Renal cortex interstitium (tissue), 11 donors: ENCODE measurements around the gene NME9. TPM values are rescaled to one million over a fixed set of nuclear protein-coding genes. Genes with fewer than 3 reads are reported as not detected.
A peak's percentile ranks its signal among the peaks of the same experiment; 100 is the strongest.

ENCODE experiments used
- DNase-seq, 11 donors: peaks; one replicate each; pipeline ENCODE4 v3.0.0-alpha.2; 2013; ENCODE audit warnings: low read depth in 9 of 11, low spot score in 4 of 11; ENCODE audit errors: extremely low read depth in 1 of 11
- polyA plus RNA-seq, 3 donors: library from polyadenylated mRNA; unstranded; fragments of 120-200 nt; gene quantifications; one replicate each; pipeline ENCODE4 v1.2.1, GENCODE V29; 2013; ENCODE audit not compliant: insufficient read length in 3 of 3

The NME9 gene
- polyA plus RNA-seq, 3 donors, result 1.8 to 4.9 (median 2.4) TPM

- no peak for DNase-seq
Measured at GRCh38 chr3:138364356-138365252, 35.0 kb upstream of the NME9 start.

GRCh38 chr3:138363322-138363721 is 33.7 kb upstream of the NME9 start:
- no peak for DNase-seq

GRCh38 chr3:138362538-138362937 is 32.9 kb upstream of the NME9 start:
- no peak for DNase-seq

DNA sequence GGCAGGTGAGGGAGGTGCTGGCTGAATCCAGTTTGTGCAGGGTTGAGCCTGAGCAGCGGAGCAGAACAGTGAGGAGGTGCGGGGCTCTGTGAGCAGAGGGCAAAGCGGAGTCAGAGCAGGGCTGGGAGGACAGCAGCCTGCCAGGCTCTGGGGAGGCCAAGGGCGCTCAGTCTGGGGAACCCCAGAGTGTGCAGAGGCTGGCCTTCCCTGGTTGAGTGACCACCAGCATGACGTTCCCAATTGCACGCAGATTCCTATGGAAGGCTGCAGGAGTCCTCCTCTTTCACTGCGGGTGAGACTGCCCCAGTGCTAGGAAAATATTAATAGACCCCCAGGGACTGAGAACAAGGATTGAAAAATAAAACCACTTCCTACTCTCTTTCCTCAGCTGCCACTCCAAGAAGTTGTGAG is 31.9 kb upstream of the NME9 start:
- DNase-seq, result peak in 6 of 11 donors; percentile 46 to 75 (median 60)

GRCh38 chr3:138360869-138361525 is 31.3 kb upstream of the NME9 start:
- DNase-seq, result no peak

- no peak for DNase-seq
Measured at GRCh38 chr3:138359919-138360868, 30.5 kb upstream of the NME9 start.

GRCh38 chr3:138359148-138359918 is 29.7 kb upstream of the NME9 start:
- no peak for DNase-seq

DNA sequence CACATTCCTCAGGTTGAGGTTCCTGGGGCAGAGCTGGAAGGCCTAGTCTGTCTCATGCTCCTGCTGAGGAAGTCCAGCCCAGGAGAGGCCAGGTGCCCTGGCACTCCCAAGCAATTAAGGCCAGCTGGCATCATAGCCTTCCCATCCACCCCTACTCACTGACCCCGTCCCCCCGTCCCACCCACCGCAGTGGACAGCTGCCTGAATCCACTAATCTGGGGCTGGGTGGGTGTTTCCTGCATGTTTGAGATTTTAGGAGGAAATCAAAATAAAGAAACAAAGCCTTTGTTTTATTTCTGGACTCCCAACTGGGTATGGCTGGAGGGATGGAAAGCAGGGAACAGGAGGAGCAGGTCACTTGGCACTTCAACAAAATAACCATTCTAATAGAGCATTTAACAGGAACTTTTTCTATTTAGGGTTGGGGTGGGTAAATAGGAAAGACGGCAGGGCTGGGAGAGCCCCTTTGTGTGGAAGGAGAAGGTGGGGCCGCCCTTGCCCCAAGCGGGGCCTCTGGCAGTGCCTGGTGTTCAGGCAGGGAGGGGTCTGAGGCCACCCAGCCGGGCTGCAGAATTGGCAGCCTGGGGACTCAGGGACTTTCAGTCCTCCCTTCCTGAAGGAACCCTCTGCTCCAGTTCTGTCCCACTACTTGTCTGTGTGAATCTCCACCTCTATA is 27.2 kb upstream of the NME9 start:
- DNase-seq, result no peak

- DNase-seq, result no peak
Measured at GRCh38 chr3:138355071-138355470, 25.4 kb upstream of the NME9 start.

- no peak for DNase-seq
Measured at GRCh38 chr3:138354376-138354775, 24.7 kb upstream of the NME9 start.

GRCh38 chr3:138351916-138352550 is 22.4 kb upstream of the NME9 start:
- DNase-seq, result no peak

DNA sequence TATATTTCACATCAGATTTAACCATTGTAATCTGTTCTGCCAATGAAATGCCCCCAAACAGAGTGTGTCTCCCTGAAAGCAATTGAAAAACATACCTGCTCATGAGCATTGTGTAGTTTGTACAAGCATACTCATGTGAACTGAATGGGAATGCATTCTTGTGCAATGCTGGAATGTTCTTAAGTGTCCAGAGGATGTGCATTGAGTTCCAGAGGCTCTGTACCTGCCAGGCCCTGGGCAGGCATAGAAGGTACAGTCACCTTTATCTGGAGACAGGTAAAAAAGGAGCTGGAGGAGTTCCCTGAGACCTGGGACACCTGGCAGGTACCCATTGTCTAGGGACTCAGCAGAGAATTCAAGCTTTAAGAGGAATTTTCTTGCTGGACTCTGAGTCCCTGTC is 21.5 kb upstream of the NME9 start:
- DNase-seq, result no peak

- DNase-seq, result peak in 2 of 11 donors; percentile 30 to 32
Measured at GRCh38 chr3:138349926-138350665, 20.4 kb upstream of the NME9 start.

- DNase-seq, result peak in 2 of 11 donors; percentile 18 to 25
Measured at GRCh38 chr3:138348754-138349739, 19.4 kb upstream of the NME9 start.

DNA sequence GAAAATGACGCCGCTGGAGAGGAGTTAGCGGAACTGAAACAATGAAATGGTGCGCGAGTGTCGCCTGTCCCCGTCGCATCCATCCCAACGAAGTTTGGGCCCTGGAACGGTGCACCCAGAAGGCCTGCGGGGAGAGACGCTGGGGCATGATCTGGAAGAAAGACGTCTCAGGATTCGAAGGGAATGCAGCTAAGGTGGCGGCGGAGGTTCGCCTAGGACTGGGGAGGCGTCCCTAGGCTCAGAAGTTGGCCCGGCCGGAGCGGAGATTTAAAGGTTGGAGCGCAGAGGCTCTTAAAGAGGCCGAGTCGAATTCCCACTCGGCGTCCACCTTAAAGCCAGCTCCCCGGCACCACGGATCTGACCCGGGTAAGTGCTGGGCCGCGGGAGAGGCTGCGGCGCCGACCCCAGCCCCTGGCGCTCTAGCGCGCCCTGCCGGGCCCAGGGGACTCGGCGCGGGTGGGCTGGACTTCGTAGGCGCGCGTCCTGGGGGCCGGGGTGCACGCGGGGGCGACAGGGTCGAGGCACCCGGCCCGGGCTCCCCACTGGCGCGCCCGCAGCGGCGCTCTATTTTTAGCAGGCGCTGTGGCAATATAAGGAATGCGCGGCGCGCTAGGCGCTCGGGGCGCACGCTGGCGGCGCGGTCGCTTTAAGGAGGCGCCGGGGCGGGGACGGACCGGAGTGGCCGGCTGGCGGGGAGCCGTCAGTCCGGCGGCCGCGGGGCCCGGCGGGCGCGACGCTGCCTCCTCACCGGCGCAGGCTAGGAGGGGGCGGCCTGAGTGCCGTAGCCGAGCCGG is 18.5 kb upstream of the NME9 start, which contains the start of gene MRAS:
Gene MRAS (plus strand): TSS at position 620 of the 794 bp plus-strand sequence. CDS start 24,305 bp downstream, outside the sequence.
- peak in 4 of 11 donors; percentile 62 to 69 (median 64) for DNase-seq
